HPDE6-E6E7 (cell line): Measurements from ENCODE around the gene SLC27A5.
"Not testable (repeated sequence)": the region's sequence is repeated elsewhere in the genome, so short reads cannot be mapped to it uniquely, and the experiment has no call there.

ENCODE experiments used
- DNase-seq: peaks from one replicate; pipeline ENCODE4 v3.0.0; 2011; ENCODE audit warnings: missing footprints; ENCODE audit errors: extremely low spot score

SLC27A5 gene

DNA sequence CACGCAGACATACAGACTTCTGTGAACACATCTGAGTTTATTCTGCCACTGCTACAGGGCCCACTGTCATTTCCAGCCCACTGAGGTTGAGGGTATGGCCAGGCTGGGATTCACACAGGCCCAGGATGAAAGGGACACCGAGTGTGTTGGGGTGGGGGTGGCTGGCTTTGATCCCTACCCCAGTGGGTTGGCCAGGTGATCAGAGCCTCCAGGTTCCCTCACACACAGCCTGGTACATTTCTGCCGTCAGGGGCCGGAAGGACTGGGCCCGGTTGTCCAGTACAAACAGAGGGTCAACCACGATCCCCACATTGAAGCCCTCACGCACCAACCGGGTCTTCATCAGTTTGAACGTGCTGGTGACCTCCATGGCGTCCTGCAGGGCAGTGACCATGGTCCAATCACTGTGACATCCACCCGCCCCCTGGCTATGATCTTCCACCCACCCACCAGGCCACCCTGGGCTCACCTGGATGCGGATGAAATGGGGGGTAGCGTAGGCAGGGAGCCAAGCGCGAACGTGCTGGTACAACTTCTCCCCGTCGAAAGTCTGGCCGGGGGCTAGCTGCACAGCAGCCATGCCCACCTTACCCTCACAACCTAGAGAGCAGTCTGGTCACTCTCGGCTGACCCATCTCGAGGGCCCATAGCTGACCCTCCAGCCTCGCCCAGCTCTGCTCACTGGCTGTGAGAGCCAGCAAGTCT, 13.3 kb downstream of the SLC27A5 start:
- DNase-seq = no peak

- no peak for DNase-seq
Observed at GRCh38 chr19:58497634-58498170, 14.1 kb downstream of the SLC27A5 start.

GRCh38 chr19:58492265-58492664, 19.5 kb downstream of the SLC27A5 start:
- DNase-seq = no peak

- no peak for DNase-seq
Observed at GRCh38 chr19:58491393-58491792, 20.4 kb downstream of the SLC27A5 start.

DNA sequence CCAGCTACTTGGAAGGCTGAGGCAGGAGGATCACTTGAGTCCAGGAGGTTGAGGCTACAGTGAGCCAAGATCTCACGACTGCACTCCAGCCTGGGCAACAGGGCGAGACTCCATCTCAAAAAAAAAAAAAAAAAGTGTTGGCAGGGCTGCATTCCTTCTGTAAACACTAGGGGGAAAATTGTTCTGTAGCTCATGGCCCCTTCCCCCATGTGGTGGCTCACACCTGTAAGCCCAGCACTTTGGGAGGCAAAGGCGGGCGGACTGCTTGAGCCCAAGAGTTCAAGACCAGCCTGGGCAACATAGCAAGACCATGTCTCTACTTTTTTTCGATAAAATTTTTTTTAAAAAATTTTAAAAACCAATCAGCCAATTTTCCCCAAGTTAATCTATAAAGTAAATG, 27.4 kb downstream of the SLC27A5 start:
- not testable (repeated sequence) for DNase-seq

DNA sequence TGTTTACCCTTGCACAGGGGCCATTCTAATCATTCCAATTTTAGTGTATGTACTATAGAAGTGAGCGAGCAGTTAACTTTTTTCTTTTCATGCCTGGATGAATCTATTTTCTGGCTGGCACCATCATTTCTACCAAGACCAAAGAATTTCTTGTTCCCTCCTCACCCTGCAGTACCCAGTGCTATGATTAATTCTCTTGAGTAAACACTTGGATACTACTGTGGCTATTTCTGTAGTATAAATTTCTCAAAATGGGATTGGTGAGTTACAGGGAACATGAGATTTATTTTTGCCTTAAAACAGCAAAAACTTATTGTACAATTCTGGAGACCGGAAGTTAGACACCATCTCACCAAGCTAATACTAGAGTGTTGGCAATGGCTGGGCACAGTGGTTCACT, 28.0 kb downstream of the SLC27A5 start:
- no peak for DNase-seq

DNA sequence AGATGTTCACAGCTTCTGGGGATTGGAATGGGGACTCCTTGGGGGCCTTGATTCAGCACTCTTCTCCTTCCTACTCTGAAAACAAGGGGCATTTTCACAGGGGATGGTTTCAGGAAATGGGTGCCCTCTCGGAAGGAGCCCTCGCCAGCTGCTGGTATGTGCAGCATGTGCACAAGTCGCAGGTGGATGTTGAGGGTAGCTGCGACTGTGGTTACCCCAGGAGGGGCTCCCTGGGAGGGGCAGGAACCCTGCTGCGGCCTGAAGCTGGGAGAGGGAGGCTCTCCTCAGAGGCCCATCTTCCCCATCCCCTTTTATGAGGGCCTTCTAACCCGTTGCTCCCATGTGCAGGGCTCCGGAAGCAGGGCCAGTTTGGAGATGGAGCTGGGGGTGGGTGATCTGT, 29.4 kb downstream of the SLC27A5 start:
- DNase-seq = no peak

DNA sequence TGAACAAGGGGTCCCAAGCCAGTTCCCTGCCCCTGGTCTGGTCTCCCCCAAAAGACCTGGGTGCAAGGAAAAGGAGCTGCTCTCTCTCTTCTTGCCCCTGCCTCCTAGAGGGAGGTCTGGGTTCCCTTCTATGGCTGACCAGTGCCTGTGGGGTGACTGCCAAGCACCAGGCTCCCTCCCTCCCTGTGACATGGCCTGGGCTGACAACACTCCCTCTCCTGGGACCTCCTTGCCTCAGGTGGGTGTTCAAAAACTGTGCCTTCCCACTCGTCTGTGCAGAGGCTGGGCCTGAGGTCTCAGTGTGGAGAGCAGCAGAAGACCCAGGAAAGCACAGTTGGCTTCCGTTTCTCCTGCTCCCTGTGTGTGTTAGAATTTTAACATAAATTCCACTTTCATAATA, 31.0 kb downstream of the SLC27A5 start:
- no peak for DNase-seq

DNA sequence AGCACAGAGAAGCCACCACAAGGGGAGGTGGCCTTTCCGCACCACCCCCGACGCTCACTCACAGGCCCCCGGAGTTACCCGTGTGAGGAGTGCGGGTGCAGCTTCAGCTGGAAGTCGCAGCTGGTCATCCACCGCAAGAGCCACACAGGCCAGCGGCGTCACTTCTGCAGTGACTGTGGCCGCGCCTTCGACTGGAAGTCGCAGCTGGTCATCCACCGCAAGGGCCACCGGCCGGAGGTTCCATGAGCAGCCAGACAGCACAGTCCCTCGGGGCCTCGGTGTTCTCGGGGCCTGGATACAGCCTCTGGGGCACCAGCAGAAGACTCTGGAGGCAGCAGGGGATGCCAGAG, 31.3 kb downstream of the SLC27A5 start:
- DNase-seq = no peak

GRCh38 chr19:58479736-58480480, 31.9 kb downstream of the SLC27A5 start:
- no peak for DNase-seq

DNA sequence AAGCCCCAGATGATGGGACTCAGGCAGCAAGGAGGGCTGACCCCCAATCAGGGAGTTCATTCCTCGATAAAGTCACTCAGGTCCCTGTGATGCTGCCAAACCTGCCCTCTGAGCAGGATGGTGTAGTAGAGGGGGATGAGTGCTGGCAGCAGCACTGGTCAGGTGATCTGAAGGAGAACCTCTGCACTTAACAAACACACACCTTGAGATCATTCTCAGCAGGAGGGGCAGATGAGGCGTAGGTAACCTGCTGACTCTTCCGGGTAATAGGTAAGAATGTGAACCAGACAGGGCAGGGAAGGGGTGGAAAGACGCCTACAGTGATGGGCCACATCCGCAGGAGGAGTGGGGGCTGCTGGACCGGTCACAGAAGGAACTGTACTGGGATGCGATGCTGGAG, 32.5 kb downstream of the SLC27A5 start:
- no peak for DNase-seq

DNA sequence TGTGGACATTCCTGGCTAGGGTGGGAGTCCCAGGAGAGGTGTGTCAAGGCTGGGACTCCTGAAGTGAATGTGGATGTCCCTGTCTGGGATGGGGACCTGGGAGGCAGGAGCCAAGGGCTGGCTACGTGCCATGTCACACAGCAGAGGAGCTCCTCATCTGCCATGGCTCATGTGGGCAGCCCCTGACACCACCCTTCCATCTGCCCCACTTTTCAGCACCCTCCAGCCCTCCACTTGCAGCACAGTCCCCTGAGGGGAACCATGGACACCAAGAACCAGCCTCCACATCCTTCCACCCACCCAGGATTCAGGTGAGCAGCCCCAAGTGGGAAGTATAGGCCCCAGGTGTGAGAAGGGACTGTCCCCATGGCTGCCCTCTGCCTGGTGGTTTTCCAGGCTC, 33.9 kb downstream of the SLC27A5 start:
- no peak for DNase-seq

DNA sequence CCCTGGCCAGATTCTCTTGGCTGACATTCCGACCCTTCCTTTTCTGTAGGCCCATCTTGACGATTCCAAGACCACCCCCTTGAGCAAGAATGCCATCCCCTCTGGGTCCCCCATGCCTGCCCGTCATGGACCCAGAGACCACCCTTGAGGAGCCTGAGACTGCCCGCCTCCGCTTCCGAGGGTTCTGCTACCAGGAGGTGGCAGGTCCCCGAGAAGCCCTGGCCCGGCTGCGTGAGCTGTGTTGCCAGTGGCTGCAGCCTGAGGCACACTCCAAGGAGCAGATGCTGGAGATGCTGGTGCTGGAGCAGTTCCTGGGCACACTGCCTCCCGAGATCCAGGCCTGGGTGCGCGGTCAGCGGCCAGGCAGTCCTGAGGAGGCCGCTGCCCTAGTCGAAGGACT, 34.7 kb downstream of the SLC27A5 start:
- no peak for DNase-seq

GRCh38 chr19:58476498-58477015, 35.2 kb downstream of the SLC27A5 start:
- no peak for DNase-seq

GRCh38 chr19:58475714-58476497, 35.9 kb downstream of the SLC27A5 start, which contains the start of gene ZNF446:
ZNF446 (plus strand) TSS chr19:58476352; CDS start chr19:58477219, 867 bp downstream.
- DNase-seq = peak; percentile 98

GRCh38 chr19:58474997-58475713, 36.6 kb downstream of the SLC27A5 start:
- DNase-seq = no peak

- DNase-seq = no peak
Observed at GRCh38 chr19:58474291-58474996, 37.3 kb downstream of the SLC27A5 start.

GRCh38 chr19:58473775-58474174, 38.0 kb downstream of the SLC27A5 start:
- no peak for DNase-seq

- no peak for DNase-seq
Observed at GRCh38 chr19:58471736-58472135, 40.1 kb downstream of the SLC27A5 start.

DNA sequence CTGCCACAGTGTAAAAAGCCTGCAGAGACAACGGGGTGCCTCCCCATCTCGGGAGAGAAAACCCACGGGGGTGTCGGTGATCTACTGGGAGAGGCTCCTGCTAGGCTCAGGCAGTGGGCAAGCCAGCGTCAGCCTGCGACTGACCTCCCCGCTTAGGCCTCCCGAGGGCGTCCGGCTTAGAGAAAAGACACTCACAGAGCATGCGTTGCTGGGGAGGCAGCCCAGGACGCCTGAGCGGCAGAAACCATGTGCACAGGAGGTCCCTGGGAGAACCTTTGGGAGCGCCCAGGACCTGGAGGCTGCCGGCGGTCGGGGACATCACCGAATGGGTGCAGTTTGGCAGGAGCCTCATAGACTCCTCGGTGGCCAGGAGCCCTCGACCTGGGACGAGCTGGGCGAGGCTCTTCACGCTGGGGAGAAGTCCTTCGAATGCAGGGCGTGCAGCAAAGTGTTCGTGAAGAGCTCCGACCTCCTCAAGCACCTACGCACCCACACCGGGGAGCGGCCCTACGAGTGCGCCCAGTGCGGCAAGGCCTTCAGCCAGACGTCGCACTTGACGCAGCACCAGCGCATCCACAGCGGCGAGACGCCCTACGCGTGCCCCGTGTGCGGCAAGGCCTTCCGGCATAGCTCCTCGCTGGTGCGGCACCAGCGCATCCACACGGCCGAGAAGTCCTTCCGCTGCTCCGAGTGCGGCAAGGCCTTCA, 40.8 kb downstream of the SLC27A5 start:
- DNase-seq = not testable (repeated sequence)
